MM.1S (cell line): Measurements from ENCODE around the gene ITGA3.

Experiments used
- CTCF ChIP-seq: fragments of 300-600 bp; sonication (generic); IDR thresholded peaks from 2 replicates; pipeline ENCODE4 v1.5.1; 2016; ENCODE audit warnings: antibody characterized with exemption, low read length, mixed read lengths
- EZH2 ChIP-seq: fragments of 300-600 bp; sonication (generic); optimal IDR thresholded peaks from 2 replicates; pipeline ENCODE3; 2017; ENCODE audit warnings: low read depth, mild to moderate bottlenecking, antibody characterized with exemption, low read length, mixed read lengths
- EZH2phosphoT487 ChIP-seq: fragments of 300-600 bp; sonication (generic); IDR thresholded peaks from 2 replicates; pipeline ENCODE4 v1.6.1; 2018; ENCODE audit warnings: antibody characterized with exemption, low read length

DNA sequence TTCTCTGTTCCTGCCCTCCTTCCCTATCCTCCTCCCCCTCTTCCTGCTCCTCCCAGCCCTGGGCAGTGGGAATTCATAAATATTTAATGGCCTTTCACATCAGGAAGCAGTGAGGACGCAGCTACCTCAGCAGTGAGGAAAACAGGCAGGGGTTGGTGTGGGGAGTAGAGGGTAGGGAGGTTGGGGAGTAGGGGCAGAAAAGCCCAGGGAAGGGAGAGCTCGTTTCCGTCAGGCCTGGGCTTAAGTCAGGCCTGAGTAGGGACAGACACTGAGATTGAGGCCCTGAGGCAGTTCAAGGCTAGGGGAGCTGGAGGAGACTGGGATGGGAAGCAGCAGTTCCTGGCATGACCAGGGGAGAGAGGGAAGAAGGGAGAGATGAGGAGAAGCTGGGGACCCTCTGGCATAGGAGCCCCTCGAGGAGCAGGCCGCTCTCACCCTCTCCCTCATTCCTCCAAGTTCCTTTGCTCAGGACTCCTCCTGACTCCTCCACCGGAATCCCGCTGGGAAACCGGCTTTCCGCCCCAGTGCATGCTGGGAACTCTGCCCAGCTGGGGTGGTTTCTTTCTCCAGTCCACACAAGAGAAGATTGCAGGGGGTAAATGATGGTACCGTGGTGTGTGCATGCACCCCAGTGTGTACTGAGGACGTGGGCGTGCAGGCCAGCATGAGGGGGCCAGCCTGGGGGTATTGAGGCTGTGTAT, 67.9 kb downstream of the ITGA3 start:
- TF ChIP-seq CTCF (no peak), EZH2phosphoT487 (no peak), EZH2 (no peak)
